Activated CD4-positive, alpha-beta T cell treated with anti-CD3 and anti-CD28 coated beads, Interleukin-2, amount 10 ng/mL, durations not matched to agents 7 days and 5 days (primary cell): Measurements from ENCODE around the gene ETHE1. TPM values are rescaled to one million over a fixed set of nuclear protein-coding genes. Genes with fewer than 3 reads are reported as not detected.

Experiments used
- CTCF ChIA-PET: fragments of 350-600 bp; sonication (Branson Sonifier 250); formaldehyde crosslinking; loops from one replicate; lab custom pipeline; 2021; ENCODE audit warnings: antibody characterized with exemption; lab: Charles Lee
- POLR2A ChIA-PET: fragments of 350-600 bp; sonication (Branson Sonifier 250); formaldehyde crosslinking; loops from one replicate; lab custom pipeline; 2021; ENCODE audit warnings: antibody characterized with exemption; lab: Charles Lee
- DNase-seq: peaks from one replicate; pipeline ENCODE4 v3.0.0-alpha.2; 2020
- H3K27ac Mint-ChIP-seq: one replicate; pipeline ENCODE4 v1.8.0; 2021; ENCODE audit warnings: mild to moderate bottlenecking, moderate library complexity, mixed read lengths
- H3K27me3 Mint-ChIP-seq: one replicate; pipeline ENCODE4 v1.8.0; 2021; ENCODE audit warnings: mixed read lengths
- H3K36me3 Mint-ChIP-seq: one replicate; pipeline ENCODE4 v1.8.0; 2021; ENCODE audit warnings: low read depth, mixed read lengths
- H3K4me1 Mint-ChIP-seq: one replicate; pipeline ENCODE4 v1.8.0; 2021; ENCODE audit warnings: mixed read lengths
- H3K4me3 Mint-ChIP-seq: one replicate; pipeline ENCODE4 v1.8.0; 2021; ENCODE audit warnings: mild to moderate bottlenecking, moderate library complexity, mixed read lengths
- H3K9me3 Mint-ChIP-seq: one replicate; pipeline ENCODE4 v1.8.0; 2021; ENCODE audit warnings: mixed read lengths
- total RNA-seq, 2 experiments: library from RNA; stranded (reverse); gene quantifications; one replicate each; pipeline ENCODE4 v1.2.3, GENCODE V29; 2021

ETHE1 gene
- total RNA-seq, 2 experiments from 2014 or later = 66.8 to 73.7 TPM

- peaks cover 22% of the 10 kb centered on the region for H3K36me3 Mint-ChIP-seq
- H3K4me3 Mint-ChIP-seq = no peak overlapping the region
- ChIA-PET POLR2A (no interaction called here), CTCF (interaction anchor here (0.5 to 1.0 kb wide), 3 partner anchors 48 to 1168 kb away, joined by 3 to 4 read pairs (median 3); no protein-coding TSS in a partner anchor)
- DNase-seq = no peak
- no peaks in the 10 kb centered on the region for H3K27me3 Mint-ChIP-seq
- H3K9me3 Mint-ChIP-seq = no peaks in the 10 kb centered on the region
- H3K4me1 Mint-ChIP-seq = no peaks in the 10 kb centered on the region
- no peak overlapping the region for H3K27ac Mint-ChIP-seq
Measured at GRCh38 chr19:43546581-43546980, 19.6 kb upstream of the ETHE1 start.

GRCh38 chr19:43545981-43546380, 19.0 kb upstream of the ETHE1 start:
- POLR2A ChIA-PET = no interaction called here
- H3K4me1 Mint-ChIP-seq = no peaks in the 10 kb centered on the region
- H3K36me3 Mint-ChIP-seq = peaks cover 22% of the 10 kb centered on the region
- CTCF ChIA-PET = interaction anchor here (0.6 to 1.4 kb wide), 3 partner anchors 10 to 49 kb away, joined by 3 to 4 read pairs (median 3); no protein-coding TSS in a partner anchor
- no peak overlapping the region for H3K4me3 Mint-ChIP-seq
- DNase-seq = no peak
- no peak overlapping the region for H3K27ac Mint-ChIP-seq
- no peaks in the 10 kb centered on the region for H3K9me3 Mint-ChIP-seq
- no peaks in the 10 kb centered on the region for H3K27me3 Mint-ChIP-seq

- Mint-ChIP-seq H3K27me3 (no peaks in the 10 kb centered on the region), H3K4me3 (no peak overlapping the region), H3K9me3 (no peaks in the 10 kb centered on the region), H3K27ac (no peak overlapping the region), H3K36me3 (peaks cover 25% of the 10 kb centered on the region), H3K4me1 (no peaks in the 10 kb centered on the region)
- DNase-seq = no peak
- CTCF ChIA-PET = interaction anchor here (0.6 to 1.4 kb wide), 3 partner anchors 9 to 49 kb away, joined by 3 to 4 read pairs (median 3); no protein-coding TSS in a partner anchor
- POLR2A ChIA-PET = no interaction called here
Measured at GRCh38 chr19:43545276-43545675, 18.3 kb upstream of the ETHE1 start.

GRCh38 chr19:43544077-43544476, 17.1 kb upstream of the ETHE1 start:
- Mint-ChIP-seq H3K27ac (no peak overlapping the region), H3K9me3 (peaks cover 3% of the 10 kb centered on the region), H3K36me3 (peaks cover 35% of the 10 kb centered on the region), H3K4me1 (no peaks in the 10 kb centered on the region), H3K4me3 (no peak overlapping the region), H3K27me3 (no peaks in the 10 kb centered on the region)
- POLR2A ChIA-PET = no interaction called here
- CTCF ChIA-PET = interaction anchor here (1.3 kb wide), 1 partner anchor 11 kb away, joined by 4 read pairs; no protein-coding TSS in a partner anchor
- no peak for DNase-seq

GRCh38 chr19:43541920-43542650, 15.1 kb upstream of the ETHE1 start:
- peaks cover 5% of the 10 kb centered on the region for H3K9me3 Mint-ChIP-seq
- POLR2A ChIA-PET = no interaction called here
- no peaks in the 10 kb centered on the region for H3K27me3 Mint-ChIP-seq
- DNase-seq = no peak
- H3K4me3 Mint-ChIP-seq = no peak overlapping the region
- peaks cover 51% of the 10 kb centered on the region for H3K36me3 Mint-ChIP-seq
- CTCF ChIA-PET = interaction anchor here (7.9 kb wide), 1 partner anchor 12 kb away, joined by 46 read pairs; no protein-coding TSS in a partner anchor
- no peaks in the 10 kb centered on the region for H3K4me1 Mint-ChIP-seq
- no peak overlapping the region for H3K27ac Mint-ChIP-seq

GRCh38 chr19:43540381-43540780, 13.4 kb upstream of the ETHE1 start:
- H3K27ac Mint-ChIP-seq = no peak overlapping the region
- no peak overlapping the region for H3K4me3 Mint-ChIP-seq
- no peaks in the 10 kb centered on the region for H3K27me3 Mint-ChIP-seq
- H3K4me1 Mint-ChIP-seq = peaks cover 1% of the 10 kb centered on the region
- H3K36me3 Mint-ChIP-seq = peaks cover 54% of the 10 kb centered on the region
- ChIA-PET CTCF (interaction anchor here (0.6 to 7.9 kb wide), 2 partner anchors 13 to 39 kb away, joined by 4 to 46 read pairs; no protein-coding TSS in a partner anchor), POLR2A (no interaction called here)
- no peak for DNase-seq
- peaks cover 5% of the 10 kb centered on the region for H3K9me3 Mint-ChIP-seq

- Mint-ChIP-seq H3K4me3 (no peak overlapping the region), H3K4me1 (peaks cover 7% of the 10 kb centered on the region), H3K27ac (no peak overlapping the region), H3K27me3 (no peaks in the 10 kb centered on the region), H3K9me3 (peaks cover 5% of the 10 kb centered on the region), H3K36me3 (peaks cover 55% of the 10 kb centered on the region)
- ChIA-PET CTCF (interaction anchor here (1.1 to 7.9 kb wide), 2 partner anchors 11 to 15 kb away, joined by 3 to 46 read pairs; no protein-coding TSS in a partner anchor), POLR2A (no interaction called here)
- DNase-seq = no peak
Measured at GRCh38 chr19:43538922-43539321, 11.9 kb upstream of the ETHE1 start.

- Mint-ChIP-seq H3K36me3 (peaks cover 30% of the 10 kb centered on the region), H3K27ac (peak overlapping the region; percentile 81), H3K4me1 (peaks cover 23% of the 10 kb centered on the region), H3K27me3 (no peaks in the 10 kb centered on the region), H3K4me3 (no peak overlapping the region), H3K9me3 (peaks cover 5% of the 10 kb centered on the region)
- peak; percentile 30 for DNase-seq
- ChIA-PET POLR2A (no interaction called here), CTCF (interaction anchor here (1.4 to 7.9 kb wide), 5 partner anchors 10 to 118 kb away, joined by 3 to 46 read pairs (median 9); no protein-coding TSS in a partner anchor)
Measured at GRCh38 chr19:43534816-43535761, 8.1 kb upstream of the ETHE1 start.

GRCh38 chr19:43534305-43534815, 7.4 kb upstream of the ETHE1 start:
- H3K27ac Mint-ChIP-seq = peak overlapping the region; percentile 100
- no peaks in the 10 kb centered on the region for H3K27me3 Mint-ChIP-seq
- H3K9me3 Mint-ChIP-seq = peaks cover 5% of the 10 kb centered on the region
- H3K36me3 Mint-ChIP-seq = peaks cover 25% of the 10 kb centered on the region
- H3K4me1 Mint-ChIP-seq = peaks cover 23% of the 10 kb centered on the region
- CTCF ChIA-PET = interaction anchor here (1.4 to 7.9 kb wide), 6 partner anchors 9 to 119 kb away, joined by 3 to 46 read pairs (median 16); no protein-coding TSS in a partner anchor
- H3K4me3 Mint-ChIP-seq = peak overlapping the region; percentile 89
- no peak for DNase-seq
- POLR2A ChIA-PET = interaction anchor here (1.1 kb wide), 1 partner anchor 60 kb away, joined by 5 read pairs; no protein-coding TSS in a partner anchor

- H3K27me3 Mint-ChIP-seq = no peaks in the 10 kb centered on the region
- H3K4me3 Mint-ChIP-seq = peak overlapping the region; percentile 89
- H3K27ac Mint-ChIP-seq = peak overlapping the region; percentile 100
- DNase-seq = peak; percentile 96
- ChIA-PET CTCF (interaction anchor here (0.8 to 4.5 kb wide), 5 partner anchors 15 to 87 kb away, joined by 4 to 21 read pairs (median 6); no protein-coding TSS in a partner anchor), POLR2A (interaction anchor here (1.1 kb wide), 1 partner anchor 61 kb away, joined by 5 read pairs; no protein-coding TSS in a partner anchor)
- peaks cover 2% of the 10 kb centered on the region for H3K9me3 Mint-ChIP-seq
- H3K4me1 Mint-ChIP-seq = peaks cover 23% of the 10 kb centered on the region
- peaks cover 19% of the 10 kb centered on the region for H3K36me3 Mint-ChIP-seq
Measured at GRCh38 chr19:43533546-43534304, 6.7 kb upstream of the ETHE1 start.

- H3K27me3 Mint-ChIP-seq = no peaks in the 10 kb centered on the region
- CTCF ChIA-PET = interaction anchor here (0.8 to 4.5 kb wide), 8 partner anchors 11 to 86 kb away, joined by 3 to 21 read pairs (median 4); partner anchors contain the start of genes IRGQ and ZNF576
Measured at GRCh38 chr19:43532962-43533545, 6.1 kb upstream of the ETHE1 start, which contains the start of gene ZNF575. Gene ZNF575, plus strand, starts transcription at chr19:43533188. Its CDS starts 1,235 bp downstream, at chr19:43534423.

More at GRCh38 chr19:43532962-43533545, 6.1 kb upstream of the ETHE1 start, which contains the start of gene ZNF575:
- peak within 1 kb of the TSS; percentile 100 for H3K27ac Mint-ChIP-seq
- H3K4me1 Mint-ChIP-seq = peaks cover 25% of the 10 kb centered on the region
- peak; percentile 88 for DNase-seq
- POLR2A ChIA-PET = interaction anchor here (1.1 kb wide), 1 partner anchor 62 kb away, joined by 5 read pairs; no protein-coding TSS in a partner anchor
- peaks cover 13% of the 10 kb centered on the region for H3K36me3 Mint-ChIP-seq
- peak within 1 kb of the TSS; percentile 89 for H3K4me3 Mint-ChIP-seq
- H3K9me3 Mint-ChIP-seq = no peaks in the 10 kb centered on the region
